Heart right ventricle (tissue), 16 donors: ENCODE measurements around the gene TPO. TPM values are rescaled to one million over a fixed set of nuclear protein-coding genes. Genes with fewer than 3 reads are reported as not detected.

Experiments
- ATAC-seq, 8 donors: fragments of 200-7000 bp; cut with Tn5 transposase; one replicate each; pipeline ENCODE4 v1.9.1; 2020; ENCODE audit warnings: mild to moderate bottlenecking in 8 of 8, moderate library complexity in 8 of 8, moderate number of reproducible peaks in 1 of 8
- DNase-seq, 2 donors: peaks; one replicate each; pipeline ENCODE4 v3.0.0-alpha.2; 2020
- H3K27ac ChIP-seq, 10 donors: fragments of 200-600 bp; sonication (generic) in 2 of 10; one replicate each; pipeline versions ENCODE4 v1.5.0 to v1.8.0; 2020 to 2022; ENCODE audit warnings: mild to moderate bottlenecking in 3 of 10
- H3K27me3 ChIP-seq, 7 donors: fragments of 200-600 bp; one replicate each; pipeline ENCODE4 v1.8.0; 2021 to 2022; ENCODE audit warnings: mild to moderate bottlenecking in 2 of 7
- H3K36me3 ChIP-seq, 9 donors: fragments of 200-600 bp; sonication (generic) in 1 of 9; one replicate each; pipeline versions ENCODE4 v1.5.0 to v1.8.0; 2020 to 2022; ENCODE audit warnings: mild to moderate bottlenecking in 2 of 9
- H3K4me1 ChIP-seq, 9 donors: fragments of 200-600 bp; sonication (generic) in 1 of 9; one replicate each; pipeline versions ENCODE4 v1.5.0 to v1.8.0; 2020 to 2022; ENCODE audit warnings: mild to moderate bottlenecking in 4 of 9
- H3K4me3 ChIP-seq, 10 donors: fragments of 200-600 bp; sonication (generic) in 2 of 10; one replicate each; pipeline versions ENCODE4 v1.5.0 to v1.8.0; 2020 to 2022; ENCODE audit warnings: mild to moderate bottlenecking in 7 of 10, moderate library complexity in 2 of 10
- H3K9me3 ChIP-seq, 11 donors: fragments of 200-600 bp in 10 of 11; sonication (generic) in 2 of 11; one replicate each; pipeline versions ENCODE4 v1.5.0 to v1.8.0; 2013 to 2022; ENCODE audit warnings: mild to moderate bottlenecking in 2 of 11, control low read depth in 1 of 11, moderate library complexity in 1 of 11
- WGBS, 2 donors: extraction: QIAGEN DNeasy Blood & Tissue Kit; methylation state at CpG; one replicate each; pipeline ENCODE4 v1.1.7; 2013; ENCODE audit warnings: inconsistent platforms in 1 of 2; 5-methylcytosine and 5-hydroxymethylcytosine counted together
- intact Hi-C, 10 donors: fragments of 100-400 bp; cut with DNase I; formaldehyde crosslinking; loops; one replicate each; pipeline versions ENCODE4 v1.11.1 to v1.14.2; 2022
- polyA plus RNA-seq, 2 donors: library from polyadenylated mRNA; stranded (reverse); fragments of 200-250 nt; gene quantifications; one replicate each; pipeline ENCODE4 v1.2.3, GENCODE V29; 2013
- total RNA-seq, 10 donors: library from RNA; stranded (reverse); fragmentation: NEBNext Ultra II Directional in 3 of 10; extraction: Animal tissue kit (Norgen Biotek cat#: 25700) in 3 of 10; gene quantifications; one replicate each; pipeline versions ENCODE4 v1.2.1 to v1.2.4, GENCODE V29; 2021 to 2023
- TF ChIP-seq, protein P1 (sequence below), 9 donors: fragments of 200-600 bp; sonication (generic) in 2 of 9; IDR thresholded peaks; one replicate each; pipeline versions ENCODE4 v1.5.0 to v1.8.0; 2021 to 2022; ENCODE audit warnings: antibody characterized with exemption in 9 of 9, mild to moderate bottlenecking in 5 of 9, moderate library complexity in 1 of 9
- donor health status: Arrhythmogenic right ventricular cardiomyopathy.
- donor health status: ischemic (EF 13 %, LVEDD 7.1; RV severe dilation, severe dysfunction).
- donor health status: healthy with polysubstance abuse.
- donor health status: DM: no; HTN: yes; CAD: no.
- donor health status: DM: no; HTN: no; CAD: no.
- donor health status: ischemic (EF 25% LVEDD 6.9; RV normal size, moderate dysfunction).
- donor health status: ischemic (EF 25% LVEDD 5.7; RV mildly dilated, moderate dysfunction).
- donor health status: healthy.
- donor health status: DM: yes; HTN: yes; CAD: no.
- donor health status: Ischemic cardiomyopathy.
- donor health status: ischemic (EF 35%, LVEDD 5.7; RV mildly dilated, moderate dysfunction).
- donor health status: nonischemic (EF 11% LVEDD 7.7; RV severe dilation, severe dysfunction).
- donor health status: DM: yes; HTN: yes; CAD: no.
- donor health status: PGD.
- donor health status: ischemic (EF 29% LVEDD 5.4; RV normal size, mild dysfunction).
- donor health status: nonischemic (EF 23%, LVEDD 6.1; RV moderate dilation, normal function).

Gene TPO
- total and polyA plus RNA-seq, 12 donors, result 0.85 to 22.1 (median 6.4) TPM

DNA sequence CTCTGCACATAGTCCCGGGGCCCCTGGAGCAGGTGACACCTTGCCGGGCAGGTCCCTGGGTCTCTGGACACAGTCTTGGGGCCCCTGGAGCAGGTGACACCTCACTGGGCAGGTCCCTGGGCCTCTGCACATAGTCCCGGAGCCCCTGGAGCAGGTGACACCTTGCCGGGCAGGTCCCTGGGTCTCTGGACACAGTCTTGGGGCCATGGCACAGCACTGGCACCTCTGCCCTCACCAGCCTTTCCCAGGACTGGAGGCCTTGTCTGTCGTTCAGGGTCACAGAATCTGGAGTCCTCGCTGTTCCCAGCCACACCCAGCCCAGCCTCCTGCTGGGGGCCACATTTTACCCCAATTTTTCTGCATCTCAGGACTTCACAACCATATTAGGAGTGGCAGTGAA, 2.2 kb downstream of the TPO start:
- TF ChIP-seq, protein P1, sequence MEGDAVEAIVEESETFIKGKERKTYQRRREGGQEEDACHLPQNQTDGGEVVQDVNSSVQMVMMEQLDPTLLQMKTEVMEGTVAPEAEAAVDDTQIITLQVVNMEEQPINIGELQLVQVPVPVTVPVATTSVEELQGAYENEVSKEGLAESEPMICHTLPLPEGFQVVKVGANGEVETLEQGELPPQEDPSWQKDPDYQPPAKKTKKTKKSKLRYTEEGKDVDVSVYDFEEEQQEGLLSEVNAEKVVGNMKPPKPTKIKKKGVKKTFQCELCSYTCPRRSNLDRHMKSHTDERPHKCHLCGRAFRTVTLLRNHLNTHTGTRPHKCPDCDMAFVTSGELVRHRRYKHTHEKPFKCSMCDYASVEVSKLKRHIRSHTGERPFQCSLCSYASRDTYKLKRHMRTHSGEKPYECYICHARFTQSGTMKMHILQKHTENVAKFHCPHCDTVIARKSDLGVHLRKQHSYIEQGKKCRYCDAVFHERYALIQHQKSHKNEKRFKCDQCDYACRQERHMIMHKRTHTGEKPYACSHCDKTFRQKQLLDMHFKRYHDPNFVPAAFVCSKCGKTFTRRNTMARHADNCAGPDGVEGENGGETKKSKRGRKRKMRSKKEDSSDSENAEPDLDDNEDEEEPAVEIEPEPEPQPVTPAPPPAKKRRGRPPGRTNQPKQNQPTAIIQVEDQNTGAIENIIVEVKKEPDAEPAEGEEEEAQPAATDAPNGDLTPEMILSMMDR (IDR thresholded peaks at IDR 0.05), result no peak
- intact Hi-C loops, result no loop called here
- WGBS, 2 donors, result 77 to 92% methylated on average over 5 to 6 of the region's 6 CpGs
- Histone ChIP-seq H3K4me1 (no peaks in the 10 kb centered on the region), H3K27ac (no peak overlapping the region), H3K27me3 (peaks cover 0 to 9% (median 0%) of the 10 kb centered on the region in 7 donors), H3K36me3 (peaks cover 0 to 15% (median 0%) of the 10 kb centered on the region in 9 donors), H3K4me3 (no peak overlapping the region), H3K9me3 (no peaks in the 10 kb centered on the region)
- ATAC-seq, result no peak
- DNase-seq, result no peak

DNA sequence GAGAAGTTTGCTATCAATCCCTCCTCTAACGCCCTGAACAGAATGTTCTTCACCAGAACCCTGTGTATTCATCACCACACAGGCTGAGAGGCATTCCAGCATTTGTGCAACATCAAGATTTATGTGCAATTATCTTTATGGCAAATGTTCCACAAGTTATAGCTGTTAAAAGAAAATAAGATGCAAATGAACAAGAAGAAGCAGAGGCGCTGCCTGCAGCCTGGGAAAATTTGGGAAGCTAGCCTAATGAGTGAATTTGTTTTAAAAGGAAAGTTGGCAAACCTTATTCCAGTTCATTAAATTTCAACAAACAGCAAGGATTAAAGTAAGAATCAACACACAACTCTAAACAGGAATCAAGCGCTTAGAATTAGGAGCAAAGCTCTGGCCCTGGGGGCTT, 5.3 kb downstream of the TPO start:
- H3K27me3 ChIP-seq, result peaks cover 0 to 7% (median 0%) of the 10 kb centered on the region in 7 donors
- intact Hi-C loops, result no loop called here
- TF ChIP-seq, protein P1 (IDR thresholded peaks at IDR 0.05), result no peak
- H3K36me3 ChIP-seq, result peaks cover 0 to 11% (median 0%) of the 10 kb centered on the region in 9 donors
- ATAC-seq, result no peak
- H3K9me3 ChIP-seq, result no peaks in the 10 kb centered on the region
- H3K27ac ChIP-seq, result no peak overlapping the region
- H3K4me3 ChIP-seq, result no peak overlapping the region
- DNase-seq, result no peak
- no peaks in the 10 kb centered on the region for H3K4me1 ChIP-seq
- 82 to 86% methylated on average over 3 of the region's 3 CpGs for WGBS, 2 donors

DNA sequence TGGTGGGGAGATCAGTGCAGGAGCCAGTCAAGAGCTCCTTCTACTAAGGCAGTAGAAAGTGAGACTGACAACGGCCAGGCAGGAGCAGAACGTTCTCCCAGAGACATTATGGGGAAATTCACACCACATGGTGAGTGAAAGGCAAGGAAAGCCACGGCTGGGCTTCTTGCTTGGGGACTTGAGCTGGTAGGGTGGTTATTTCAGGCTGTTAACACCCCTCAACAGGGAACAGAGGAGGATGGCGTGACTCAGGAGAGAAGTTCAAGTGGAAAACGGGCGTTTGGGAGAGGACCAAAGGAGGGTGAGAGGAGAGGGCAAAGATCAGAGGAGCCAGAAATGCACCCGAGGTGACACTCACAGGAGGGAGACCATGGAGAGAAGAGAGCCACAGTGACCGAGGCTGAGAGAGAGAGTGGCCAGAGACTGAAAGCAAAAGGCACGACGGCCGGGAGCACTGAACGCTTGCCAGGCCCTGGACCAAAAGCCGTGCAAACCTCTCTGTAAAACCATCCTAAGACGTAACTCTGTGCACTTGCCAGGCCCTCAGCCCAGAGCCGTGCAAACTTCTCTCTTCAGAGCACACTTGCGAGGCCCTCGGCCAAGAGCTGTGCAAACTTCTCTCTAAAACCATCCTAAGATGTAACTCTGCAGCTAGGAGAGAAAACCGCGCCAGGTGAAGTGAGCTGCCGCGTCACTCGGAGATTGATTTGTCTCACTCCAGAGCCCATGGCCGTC, 7.7 kb downstream of the TPO start:
- Histone ChIP-seq H3K27me3 (peaks cover 0 to 7% (median 0%) of the 10 kb centered on the region in 7 donors), H3K36me3 (peaks cover 0 to 8% (median 0%) of the 10 kb centered on the region in 9 donors), H3K4me3 (no peak overlapping the region), H3K4me1 (no peaks in the 10 kb centered on the region), H3K27ac (no peak overlapping the region), H3K9me3 (no peaks in the 10 kb centered on the region)
- no peak for DNase-seq
- TF ChIP-seq, protein P1 (IDR thresholded peaks at IDR 0.05), result no peak
- 77 to 82% methylated on average over 23 of the region's 23 CpGs for WGBS, 2 donors
- intact Hi-C loops, result no loop called here
- no peak for ATAC-seq

DNA sequence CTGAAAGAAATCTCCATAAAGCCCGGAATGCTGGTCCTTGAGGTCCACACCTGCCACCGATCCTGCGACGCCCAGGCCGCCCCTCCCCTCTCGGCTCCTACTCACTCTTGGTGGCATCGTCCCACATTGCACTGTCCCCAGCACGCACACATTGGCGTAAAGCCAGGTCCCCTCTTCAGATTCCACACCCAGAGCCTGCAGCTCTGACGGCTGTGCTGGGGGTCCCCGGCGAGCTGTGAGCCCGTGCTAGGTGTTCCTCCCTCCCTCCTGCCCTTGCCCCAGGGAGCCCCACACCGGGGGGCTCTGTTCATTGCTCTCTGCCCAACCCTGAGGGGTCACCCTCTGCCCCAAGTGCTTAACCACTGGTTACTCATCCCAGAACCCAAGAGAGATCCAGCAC, 8.5 kb downstream of the TPO start:
- H3K27me3 ChIP-seq, result peaks cover 0 to 7% (median 0%) of the 10 kb centered on the region in 7 donors
- intact Hi-C loops, result no loop called here

More for the DNA sequence above, 8.5 kb downstream of the TPO start:
- ATAC-seq, result peak in 1 of 8 donors; percentile 22
- WGBS, 2 donors, result 63 to 76% methylated on average over 14 of the region's 14 CpGs
- no peaks in the 10 kb centered on the region for H3K9me3 ChIP-seq
- DNase-seq, result no peak
- H3K36me3 ChIP-seq, result peaks cover 0 to 12% (median 0%) of the 10 kb centered on the region in 9 donors
- H3K4me3 ChIP-seq, result no peak overlapping the region
- TF ChIP-seq, protein P1 (IDR thresholded peaks at IDR 0.05), result no peak
- H3K27ac ChIP-seq, result no peak overlapping the region
- no peaks in the 10 kb centered on the region for H3K4me1 ChIP-seq
